GM18520 (cell line): ENCODE data around the gene CARD11.

Source experiments
- ATAC-seq: cut with Tn5 transposase; IDR thresholded peaks from one replicate; pipeline ENCODE4 v1.9.1; 2021; ENCODE audit not compliant: unreplicated experiment

CARD11 gene

DNA sequence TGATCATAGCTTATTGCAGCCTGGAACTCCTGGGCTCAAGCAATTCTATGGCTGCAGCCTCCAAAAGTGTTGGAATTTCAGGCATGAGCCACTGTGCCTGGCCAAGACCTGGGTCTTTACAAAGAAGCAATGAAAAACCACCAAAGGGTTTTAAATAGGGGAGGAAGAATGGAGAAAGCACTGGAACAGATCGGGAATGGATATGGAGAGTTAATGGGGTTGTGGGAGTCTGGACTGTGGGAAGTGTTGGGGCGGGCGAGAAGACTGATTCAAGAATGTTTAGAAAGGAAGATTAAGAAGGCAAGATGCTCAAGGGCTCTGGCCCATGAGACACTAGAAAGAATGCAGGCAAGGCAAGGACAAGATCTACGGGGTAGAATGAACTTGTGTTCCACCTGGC, 98.5 kb downstream of the CARD11 start:
- no peak for ATAC-seq

DNA sequence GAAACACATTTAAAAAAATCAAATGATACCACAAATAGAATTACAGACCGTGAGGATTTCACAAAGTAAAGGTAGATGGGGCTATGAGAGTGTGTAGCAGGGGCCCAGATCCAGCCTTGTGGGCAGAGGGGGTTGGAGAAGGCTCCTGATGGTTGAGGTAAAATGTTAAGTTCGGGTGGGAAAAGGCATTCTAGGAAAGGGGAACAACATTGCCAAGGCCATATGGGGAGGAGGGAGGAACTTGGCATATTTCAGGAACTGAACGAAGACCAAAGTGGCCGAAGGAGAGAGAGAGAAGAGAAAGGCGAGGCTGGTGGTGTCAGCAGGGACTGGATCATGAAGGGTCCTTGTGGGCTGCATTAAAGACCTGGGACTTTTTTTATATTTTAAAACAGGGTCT, 98.9 kb downstream of the CARD11 start:
- no peak for ATAC-seq

DNA sequence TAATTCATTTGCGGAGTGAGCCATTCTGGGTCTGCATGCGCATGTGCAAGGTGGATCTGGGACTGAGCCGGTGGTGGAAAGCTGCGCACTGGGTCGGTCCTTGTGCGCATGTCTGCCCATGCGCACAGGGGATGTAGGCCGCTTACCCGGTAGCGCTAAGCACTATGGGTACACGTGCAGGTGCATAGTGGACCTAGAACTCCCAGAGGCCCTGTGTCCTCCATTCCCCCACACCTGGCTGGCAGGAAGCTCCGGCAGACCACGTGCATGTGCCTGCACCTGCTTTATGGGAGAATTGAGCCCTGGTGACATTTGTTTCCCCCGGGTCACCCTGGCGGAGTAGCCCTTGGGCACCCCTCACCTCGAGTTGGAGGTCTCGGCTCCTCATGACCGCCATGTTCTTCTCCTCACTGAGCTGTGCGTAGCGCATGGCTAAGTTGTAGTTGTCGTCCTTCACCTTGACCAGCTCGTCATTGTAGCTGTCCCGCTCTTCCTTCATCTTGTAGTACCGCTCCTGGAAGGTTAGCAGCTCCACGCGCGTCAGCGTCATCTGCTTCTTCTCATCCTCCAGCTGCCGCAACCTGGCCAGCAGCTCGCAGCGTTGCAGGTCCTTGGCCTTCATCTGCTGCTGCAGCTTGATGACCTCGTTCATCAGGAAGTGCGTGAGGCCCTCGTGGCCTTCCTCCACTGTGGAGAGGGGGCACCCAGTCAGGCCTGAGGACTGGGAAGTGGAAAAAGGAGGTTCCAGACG, 99.6 kb downstream of the CARD11 start:
- ATAC-seq: no peak

DNA sequence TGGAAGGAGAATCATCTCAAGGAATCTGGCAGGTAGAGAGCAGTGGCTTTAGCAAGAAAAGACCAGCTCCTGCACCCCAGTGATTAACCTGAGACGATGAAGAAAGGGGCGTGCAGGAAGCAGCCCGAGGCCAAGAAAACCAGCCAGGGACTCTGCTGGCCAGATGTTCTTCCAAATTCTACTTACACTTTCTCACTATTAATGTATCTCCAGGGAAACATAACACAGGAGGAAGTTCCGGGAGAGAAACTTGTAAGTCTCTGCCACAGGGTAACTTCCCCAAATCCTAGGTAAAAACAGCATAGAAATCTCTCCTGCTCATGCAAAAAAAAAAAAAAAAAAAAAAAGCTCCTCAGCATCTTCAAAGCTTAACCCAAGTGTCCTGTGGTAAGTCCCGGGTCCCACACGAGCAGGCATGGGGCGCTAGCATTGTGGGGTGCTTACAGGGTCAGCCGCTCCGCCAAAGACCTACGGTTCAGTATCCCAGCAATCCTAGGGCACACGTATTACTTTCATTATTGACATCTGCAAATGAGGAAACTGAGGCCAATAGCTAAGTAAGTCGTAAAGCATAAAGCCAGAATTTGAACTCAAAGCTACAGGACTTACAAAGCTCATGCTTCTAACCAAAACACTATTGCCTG, 102.3 kb downstream of the CARD11 start:
- ATAC-seq: no peak

DNA sequence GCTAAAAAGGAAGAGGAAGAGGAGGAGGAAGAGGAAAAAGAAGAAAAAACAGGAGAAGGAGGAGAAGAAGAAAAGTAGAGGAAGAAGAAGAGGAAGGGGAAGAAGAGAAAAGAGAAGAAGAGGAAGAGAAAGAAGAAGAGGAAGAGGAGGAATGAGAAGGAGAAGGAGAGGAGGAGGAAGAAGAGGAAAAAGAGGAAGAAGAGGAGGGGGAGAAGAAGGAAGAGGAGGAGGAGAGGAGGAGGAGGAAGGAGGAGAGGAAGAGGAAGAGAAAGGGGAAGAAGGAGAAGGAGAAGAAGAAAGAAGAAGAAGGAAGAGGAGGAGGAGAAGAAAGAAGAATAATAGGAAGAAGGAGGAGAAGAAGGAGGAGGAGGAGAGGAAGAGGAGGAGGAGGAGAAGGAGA, 103.2 kb downstream of the CARD11 start:
- no peak for ATAC-seq

DNA sequence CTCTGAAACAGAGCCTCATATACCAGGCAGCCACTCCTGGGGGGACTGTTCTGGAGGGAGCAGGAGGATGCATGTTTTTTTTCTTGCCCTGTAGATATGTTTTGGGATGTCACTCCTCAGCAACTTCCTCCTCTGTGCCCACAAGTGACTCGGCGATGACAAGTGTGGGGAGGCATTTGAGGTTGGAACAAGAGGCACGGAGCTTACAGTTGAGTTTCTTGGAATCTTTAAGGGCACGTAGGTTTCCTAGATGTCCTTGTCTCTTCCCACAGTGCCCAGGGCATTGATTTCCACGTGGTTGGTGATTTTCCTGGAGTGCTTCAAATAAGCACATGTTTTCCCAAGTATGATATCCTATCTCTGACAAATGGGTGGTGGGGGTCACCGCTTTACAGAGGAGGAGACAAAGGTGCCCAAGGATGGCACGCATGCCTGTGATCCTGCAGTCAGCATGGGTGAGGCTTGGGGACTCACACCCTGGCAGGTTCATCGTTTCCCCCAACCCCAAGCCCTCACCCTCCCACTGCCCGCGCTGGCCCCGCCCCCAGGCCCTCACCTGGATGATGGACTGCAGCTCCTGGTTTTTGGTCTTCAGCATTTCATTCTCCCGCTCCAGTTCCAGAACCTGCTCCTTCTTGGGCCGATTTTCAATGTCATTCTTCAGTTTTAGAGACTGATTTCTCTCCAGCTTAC, 104.3 kb downstream of the CARD11 start:
- no peak for ATAC-seq

DNA sequence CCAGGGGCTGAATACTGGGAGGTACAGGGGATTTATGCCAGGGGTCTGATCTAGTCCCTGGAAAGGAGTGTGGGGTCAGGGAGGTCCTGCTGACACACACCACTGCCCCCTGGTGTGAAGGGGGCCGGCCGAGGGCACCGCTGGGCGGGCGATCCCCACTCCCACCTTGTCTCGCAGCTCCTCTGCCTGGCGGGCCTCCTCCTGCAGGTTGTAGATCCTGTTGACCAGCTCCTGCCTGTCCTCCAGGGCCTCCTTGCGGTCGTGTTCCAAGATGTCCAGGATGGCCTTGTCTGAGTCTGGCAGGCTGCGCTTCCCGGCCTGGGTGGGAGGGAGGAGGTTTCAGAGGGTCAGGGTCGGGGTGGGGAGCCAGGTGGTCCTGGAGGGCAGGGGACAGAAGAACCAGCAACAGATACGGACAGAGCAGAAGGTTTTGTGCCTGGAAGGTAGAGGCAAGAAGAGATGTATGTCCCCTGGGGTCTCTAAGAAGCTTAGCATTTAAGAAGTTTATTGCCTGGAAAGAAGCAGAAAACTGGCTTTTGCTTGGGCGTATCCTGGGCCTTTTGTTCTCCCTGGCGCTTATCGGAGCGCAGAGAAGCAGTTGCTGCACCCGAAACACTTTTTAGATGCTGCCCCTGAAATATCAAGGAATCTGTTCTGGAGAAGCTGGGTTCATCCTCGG, 105.0 kb downstream of the CARD11 start:
- ATAC-seq: no peak

DNA sequence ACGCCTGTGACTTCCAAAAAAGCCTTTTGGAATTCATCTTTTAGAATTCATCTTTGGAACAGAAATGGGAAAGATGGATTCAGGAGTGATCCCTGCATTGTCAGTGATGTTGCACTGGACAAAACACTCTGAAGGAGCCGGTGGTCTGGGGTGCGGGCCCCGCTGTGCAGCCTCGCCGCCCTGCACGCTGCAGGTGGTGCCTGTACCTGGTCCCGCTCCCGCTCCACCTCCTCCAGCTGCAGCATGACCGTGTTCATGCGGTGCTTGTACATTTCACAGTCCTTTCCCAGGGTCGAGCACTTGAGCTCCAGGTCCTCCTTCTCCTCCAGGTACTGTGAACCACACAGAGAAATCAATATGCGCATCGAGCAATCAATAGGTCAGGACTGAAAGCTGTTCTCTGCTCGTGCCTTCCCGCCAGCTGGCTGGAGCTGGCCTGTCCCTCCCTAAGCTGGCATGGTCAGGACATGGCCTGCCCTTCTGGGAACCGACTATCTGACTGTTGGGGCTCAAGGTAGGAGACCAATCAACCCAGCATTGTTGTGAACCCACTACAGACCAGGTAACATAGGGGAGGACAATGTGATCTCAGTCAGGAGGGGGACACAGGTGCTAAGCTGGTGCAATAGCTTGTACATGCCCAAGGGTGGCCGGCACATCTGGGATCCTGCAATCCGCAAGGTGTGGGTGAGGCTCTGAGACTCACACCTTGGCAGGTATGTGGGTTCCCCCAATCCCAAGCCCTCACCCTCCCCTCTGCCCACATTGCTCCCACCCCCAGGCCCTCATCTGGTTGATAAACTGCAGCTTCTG, 105.8 kb downstream of the CARD11 start:
- no peak for ATAC-seq

DNA sequence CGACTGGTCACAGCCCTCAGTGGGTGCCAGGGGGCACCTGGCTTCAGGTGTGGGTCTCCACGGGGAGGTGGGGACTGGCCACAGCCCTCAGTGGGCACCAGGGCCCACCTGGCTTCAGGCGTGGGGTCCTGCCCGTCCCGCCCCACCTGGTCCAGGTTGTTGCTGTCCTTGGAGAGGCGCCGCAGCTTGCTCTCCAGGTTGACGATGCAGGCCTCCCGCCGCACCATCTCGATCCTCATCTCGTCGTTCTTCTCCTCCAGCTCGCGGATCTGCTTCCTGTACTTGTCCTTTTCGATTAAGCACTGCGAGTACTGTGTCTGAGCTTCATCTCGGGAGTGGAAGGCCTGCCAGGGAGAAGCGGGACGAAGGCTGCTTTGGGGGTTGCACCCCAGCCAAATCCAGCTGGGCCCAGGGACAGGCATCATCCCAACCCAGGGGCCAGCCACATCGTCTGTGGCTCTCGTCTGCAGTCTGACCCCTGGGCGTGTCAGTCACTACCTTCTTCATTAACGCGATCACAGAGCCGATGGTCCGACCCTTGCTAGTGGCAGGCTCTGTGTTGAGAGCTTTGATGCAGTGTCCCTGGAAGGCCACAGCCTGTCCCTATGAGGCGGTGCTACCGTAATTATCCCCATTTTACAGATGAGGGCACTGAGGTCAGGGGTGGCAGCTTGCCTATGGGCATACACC, 106.6 kb downstream of the CARD11 start:
- no peak for ATAC-seq

DNA sequence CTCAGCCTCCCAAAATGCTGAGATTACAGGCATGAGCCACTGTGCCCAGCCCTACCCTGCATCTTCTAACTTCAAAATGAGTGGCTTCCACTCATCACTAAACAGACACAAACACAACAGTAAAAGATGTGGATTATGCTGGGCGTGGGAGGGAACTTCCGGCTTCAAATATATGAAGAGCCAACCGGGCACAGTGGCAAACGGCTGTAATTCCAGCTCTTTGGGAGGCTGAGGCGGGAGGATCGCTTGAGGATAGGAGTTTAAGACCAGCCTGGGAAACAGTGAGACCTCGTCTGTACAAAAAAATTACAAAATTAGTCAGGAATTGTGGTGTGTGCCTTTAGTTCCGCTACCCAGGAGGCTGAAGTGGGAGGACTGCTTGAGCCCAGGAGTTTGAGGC, 107.4 kb downstream of the CARD11 start:
- no peak for ATAC-seq

DNA sequence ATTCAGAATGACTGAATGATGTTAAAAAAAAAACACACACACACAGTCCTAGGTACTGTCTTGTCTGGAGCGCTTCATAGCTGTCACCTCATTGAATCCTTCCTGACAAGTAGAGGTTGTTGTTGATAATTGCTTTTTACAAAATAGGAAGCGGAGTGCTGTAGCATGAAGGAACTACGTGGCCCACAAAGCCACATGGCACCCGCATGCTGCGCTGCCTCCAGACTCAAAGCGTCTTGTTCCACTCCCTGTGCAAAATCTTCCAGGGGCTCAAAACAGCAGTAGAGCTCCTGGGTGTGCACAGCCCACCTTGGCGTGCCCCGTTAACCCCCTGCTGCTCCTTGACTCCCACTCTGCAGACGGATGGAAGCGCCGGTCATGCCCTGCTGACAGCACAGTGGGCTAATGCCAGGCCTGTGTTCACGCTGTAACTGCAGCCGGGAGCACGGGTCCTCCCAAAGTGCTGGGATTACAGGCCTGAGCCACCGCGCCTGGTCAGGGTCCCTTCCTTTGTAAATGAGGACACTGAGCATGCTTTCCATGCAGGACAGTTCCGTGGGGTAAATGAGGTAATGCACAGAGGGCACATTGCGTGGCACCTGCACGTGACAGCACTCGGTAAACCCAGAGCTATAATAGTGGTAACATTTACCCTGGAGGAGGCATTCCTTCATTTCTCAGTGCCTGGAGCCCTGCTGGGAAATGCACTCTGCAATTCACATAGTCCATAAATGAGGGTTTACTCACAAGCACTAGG, 108.5 kb downstream of the CARD11 start:
- no peak for ATAC-seq

DNA sequence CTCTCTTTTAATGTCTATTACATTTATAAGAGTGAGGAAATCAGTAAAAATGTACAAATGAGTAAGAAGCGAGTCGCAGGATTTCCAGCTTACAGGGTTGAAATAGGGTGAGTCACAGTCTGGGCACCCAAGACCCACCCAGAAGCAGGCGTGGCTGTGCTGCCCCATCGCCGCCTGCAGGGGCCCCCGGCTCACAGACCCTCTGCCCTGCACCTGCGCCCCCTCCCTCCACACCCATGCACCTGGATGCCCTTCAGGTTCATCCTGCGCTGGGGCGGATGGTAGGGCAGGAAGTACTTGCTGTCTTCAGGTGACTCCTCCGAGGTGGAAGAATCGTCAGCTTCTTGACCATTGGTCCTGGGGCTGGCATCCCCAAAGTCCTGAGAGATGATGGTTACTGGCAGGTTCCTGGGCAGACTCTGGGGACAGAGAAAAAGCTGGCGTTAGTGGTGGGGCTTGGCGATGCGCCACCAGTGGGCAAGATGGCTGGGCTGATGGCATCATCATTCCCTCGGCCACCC, 109.4 kb downstream of the CARD11 start:
- no peak for ATAC-seq

DNA sequence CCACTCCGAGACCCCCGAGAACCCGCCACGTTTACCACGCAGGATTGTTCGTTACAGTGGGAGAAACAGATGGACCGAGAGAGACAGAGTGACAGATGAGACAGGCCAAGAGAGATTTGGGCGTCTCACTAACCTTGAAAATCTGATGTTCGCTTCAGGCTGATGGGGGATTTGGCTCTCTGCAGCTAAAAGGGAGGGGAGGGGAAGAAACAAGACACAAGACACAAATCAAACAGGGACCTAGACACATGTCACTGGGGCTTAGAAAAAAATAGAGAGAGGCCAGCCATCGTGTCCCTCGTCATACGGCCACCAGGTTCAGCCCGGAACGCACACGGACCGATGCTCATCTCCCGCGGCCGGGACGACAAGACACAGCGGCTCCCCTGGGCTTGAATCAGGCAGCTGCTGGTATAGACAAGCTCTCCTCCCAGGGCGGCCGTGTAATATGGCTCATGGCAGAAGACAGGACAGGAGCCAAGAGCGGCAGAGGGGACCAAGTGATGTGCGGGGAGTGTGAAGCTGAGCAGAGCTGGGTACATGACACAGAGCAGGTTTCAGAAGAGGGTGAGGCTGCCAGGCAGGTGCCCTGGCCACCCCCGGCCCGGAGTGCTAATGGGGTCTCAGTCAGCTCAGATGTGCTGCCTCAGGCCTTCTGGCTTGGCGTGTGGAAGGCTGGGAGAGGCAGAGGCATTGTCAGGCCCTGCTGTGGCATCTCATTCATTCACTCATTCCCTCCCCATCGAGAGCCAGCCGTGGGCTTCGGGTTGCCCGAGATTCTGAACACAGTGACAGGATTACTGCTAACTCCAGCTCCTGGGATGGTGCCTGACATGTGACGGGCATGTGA, 111.0 kb downstream of the CARD11 start:
- no peak for ATAC-seq

DNA sequence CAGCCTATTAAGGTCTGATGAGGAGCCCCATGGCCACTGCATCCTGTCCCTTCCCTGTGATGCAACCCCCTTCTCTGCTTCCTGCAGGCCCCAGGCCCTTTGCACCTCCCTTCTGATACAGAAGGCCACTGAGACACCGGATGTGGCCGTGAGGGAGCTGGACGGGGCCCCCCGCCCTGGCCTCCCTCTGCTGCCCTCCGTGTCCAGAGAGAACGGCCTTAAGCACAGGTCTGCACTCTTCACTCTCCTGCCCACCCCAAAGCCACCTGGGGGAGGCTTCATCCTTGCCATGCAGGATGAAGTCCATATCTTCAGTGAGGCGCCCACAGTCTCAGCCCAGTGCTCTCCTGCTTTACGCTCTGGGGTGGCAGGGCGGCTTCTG, 112.6 kb downstream of the CARD11 start:
- ATAC-seq: no peak

DNA sequence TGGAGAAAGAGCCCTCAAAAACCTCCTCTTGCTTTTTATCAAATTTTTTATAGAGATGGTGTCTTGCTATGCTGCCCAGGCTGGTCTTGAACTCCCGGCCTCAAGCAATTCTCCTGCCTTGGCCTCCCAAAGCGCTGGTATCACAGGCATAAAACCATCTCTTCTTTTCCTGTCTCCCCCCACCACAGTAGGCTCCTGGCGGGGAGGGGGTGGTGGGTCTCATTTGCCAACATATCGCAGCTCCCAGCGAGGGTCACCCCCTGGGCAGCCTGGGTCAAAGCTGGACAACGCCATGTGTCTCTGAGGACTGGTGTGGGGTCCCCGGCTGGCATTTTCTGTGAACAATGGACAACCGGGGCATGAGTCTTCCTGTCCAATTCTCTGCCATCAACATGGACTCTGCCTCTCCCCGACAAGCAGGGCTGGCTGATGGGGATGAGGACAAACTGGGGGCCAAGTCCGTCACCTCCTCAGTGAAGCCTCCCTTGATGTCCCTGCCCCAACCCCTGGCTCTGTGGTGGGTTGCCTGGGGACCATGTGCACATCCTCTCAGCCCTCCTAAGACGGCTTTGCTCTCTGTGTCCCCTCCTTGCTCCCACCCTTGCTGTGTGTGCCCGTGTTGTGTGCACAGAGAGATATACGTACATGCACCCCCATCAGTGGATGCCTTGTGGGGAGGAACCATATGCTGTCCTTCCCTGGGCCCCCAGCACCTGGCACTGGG, 113.2 kb downstream of the CARD11 start:
- ATAC-seq: no peak

DNA sequence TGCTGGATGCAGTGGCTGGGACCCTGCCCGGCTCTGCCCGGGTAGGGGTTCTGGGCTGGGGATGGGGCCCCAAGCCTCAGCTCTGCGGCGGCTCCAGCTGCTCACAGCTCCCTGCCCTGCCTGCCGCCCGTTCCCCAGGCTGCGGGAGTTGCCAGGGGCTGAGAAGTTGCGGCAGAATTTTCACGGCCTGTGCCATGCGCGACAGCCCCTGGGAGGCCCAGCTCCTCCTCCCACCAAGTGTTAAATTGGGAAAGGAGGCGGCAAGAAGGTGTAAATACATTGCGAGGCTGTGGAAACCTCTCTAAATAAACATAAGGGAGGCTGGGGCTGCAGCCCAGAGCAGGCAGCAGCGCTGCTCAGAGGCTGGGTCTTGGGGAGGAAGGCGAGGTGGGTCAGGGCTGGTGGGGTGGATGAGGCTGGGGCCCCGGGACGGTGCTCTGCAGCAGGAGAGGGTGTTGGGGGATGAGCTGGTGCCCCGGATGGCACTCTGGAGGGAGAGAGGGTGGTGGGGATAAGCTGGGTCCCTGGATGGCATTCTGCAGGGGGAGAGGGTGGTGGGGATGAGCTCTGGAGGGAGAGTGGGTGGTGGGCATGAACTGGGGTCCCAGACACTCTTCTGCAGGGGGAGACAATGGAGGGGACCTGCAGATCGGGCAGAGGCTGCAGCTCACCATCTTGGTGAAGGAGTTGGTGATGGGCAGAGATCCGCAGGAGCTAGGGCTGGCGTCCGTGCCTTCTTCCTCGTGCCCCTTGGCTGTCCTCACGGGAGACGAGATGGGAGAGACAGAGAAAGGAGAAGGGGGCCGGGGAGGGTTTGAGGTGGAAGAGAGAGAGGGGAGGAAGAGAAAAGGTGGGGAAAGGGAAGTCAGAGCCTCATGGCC, 114.1 kb downstream of the CARD11 start:
- no peak for ATAC-seq
